ENCODE results near the gene GGT6. TPM values are rescaled to one million over a fixed set of nuclear protein-coding genes. Genes with fewer than 3 reads are reported as not detected.

The GGT6 gene
- total RNA-seq, 1 donor from 2014 or later: 41.6 TPM

DNA sequence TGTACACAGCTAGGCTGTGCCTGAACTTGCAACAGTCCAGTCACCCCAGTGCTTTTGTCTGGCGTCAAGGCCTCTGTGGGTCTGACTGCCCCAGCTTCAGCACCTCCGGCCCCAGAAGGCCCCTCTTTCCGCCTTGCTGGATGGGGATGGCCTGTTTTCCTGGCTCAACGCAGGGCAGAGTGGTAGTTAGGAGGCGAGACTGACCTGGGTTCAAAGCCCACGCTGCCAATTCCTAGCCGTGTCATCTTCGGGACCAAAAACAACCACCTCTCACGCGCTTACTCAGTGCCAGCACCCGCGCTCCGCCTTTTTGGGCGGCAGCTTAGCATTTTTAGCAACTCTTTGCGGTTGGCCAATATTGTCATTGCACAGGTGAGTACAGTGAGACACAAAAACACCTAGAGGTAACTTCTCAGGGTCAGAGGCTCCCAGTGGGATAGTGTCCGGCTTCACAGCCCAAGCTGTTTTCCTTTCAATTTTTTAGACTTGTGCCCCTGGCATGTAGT is 9.8 kb downstream of the GGT6 start:
- no peak for ATAC-seq

DNA sequence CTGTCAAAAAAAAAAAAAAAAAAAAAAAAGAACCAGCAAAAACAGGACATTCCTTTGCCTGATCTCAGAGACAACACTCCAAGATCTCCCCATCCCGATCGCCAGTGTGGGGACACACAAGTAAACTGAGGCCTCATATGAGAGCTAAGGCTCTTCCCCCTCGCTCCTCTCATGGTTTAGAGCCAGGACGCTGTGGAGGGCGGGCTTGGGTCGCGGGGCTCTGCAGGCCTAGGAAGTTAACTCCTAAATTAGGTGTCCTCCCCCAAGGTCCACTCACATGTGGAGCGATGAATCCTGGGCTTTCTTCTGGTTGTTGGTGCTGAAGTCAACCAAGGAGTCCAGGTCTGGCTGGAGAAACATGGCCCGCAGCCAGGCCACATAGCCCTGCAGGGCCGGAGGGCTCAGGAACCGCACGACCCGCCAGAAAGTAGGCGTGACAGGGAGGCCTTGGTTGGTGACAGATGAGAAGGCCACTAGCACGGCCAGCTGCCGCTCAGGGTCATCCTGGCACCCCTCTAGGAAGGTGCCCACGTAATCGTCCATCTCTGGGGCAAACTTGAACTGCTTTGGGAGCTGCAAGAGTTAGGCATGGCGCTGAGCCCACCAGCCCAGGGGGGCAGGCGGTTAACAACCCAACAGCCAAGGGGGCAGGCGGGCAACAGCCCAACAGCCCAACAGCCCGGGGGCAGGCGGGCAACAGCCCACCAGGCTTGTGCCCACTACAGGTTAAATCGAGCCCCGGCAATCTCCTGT is 10.4 kb downstream of the GGT6 start:
- no peak for ATAC-seq

DNA sequence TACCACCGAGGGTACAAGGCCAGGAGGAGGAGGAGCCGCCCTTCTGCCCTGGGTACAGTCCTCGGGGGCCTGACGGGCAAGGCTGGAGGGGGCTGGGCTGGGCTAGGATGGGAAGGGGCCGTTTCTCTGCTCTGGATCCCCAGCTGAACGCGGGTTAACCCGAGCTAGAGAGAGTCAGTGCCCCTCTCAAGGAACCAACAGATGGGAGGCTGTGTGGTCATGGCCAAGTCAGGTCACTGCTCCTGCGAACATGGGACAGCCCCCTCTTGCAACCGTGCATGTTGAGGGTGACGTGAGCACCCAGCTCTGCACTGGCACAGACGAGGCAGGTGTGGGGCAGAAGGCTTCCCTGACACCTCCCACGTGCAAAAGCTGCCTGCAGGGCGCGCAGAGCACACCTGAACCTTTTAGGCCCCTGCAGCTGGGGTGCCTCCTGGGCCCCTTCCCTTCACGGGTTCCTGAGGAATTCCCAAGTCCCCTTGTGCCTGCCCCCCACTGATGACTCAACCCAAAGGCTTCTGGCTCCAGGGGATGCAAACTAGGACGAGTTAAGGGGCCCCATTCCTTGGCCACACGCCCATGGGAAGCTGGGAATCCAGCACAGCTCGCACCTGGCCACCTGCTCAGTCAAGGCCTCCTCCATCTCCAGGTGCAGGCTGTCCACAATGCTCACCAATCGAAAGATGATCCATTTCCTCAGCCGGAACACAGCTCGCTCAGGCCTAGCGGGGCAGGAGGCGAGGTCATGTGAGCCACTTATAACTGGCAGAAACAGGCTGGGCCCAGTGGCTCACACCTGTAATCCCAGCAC is 11.5 kb downstream of the GGT6 start:
- no peak for ATAC-seq

DNA sequence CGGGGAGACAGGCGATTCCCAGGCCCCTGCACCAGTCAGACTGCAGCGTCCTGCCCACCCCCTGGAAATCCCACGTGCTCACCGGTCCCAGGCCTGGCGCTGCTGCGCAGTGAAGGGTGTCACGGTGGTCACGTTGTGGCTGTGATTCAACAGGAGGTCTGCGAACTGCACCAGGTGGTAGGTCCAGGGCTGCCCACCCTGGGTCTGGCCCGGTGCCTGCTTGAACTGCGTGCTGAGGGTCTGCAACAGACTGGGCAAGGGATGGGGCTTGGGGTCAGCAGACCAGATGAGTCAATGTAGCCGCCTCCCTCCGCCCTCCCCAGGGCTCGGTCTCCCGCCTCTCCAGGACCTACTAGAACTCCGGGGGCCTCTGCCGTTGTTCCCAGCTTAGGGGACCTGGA is 12.3 kb downstream of the GGT6 start:
- no peak for ATAC-seq

DNA sequence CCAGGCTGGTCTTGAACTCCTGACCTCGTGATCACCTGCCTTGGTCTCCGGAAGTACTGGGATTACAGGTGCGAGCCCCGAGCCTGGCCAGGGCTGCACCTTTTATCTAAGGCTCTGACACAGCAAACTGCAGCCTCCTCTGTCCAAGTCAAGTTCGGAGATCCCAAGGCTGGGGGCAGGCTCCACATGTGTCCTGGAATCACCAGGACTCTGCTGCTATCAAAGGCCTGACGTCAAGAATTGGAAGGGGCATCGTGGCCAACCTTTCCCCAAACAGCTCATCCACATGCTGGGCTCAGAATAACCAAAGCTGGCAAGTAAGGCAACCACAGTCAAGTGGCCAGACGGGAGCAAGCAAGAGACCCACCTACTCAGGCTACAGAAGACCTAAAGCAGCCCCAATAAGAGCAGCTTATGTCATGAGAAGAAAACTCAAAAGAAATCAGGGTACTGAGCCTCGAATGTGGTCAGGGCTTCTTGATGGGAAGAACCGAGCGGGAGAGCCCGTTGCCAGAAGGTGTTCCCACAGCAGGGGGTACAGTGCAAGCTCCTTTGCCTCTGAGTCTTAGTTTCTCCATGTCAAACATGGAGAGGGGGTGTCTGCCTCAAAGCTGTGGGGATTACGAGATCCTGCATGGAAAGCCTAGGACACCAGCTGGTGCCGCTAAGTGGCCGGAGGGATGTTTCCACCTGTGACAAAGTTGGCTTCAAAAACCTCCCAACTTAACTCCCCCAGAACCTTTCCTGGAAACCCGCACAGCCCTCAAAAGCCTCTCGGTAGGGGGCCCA is 13.1 kb downstream of the GGT6 start:
- ATAC-seq: no peak

DNA sequence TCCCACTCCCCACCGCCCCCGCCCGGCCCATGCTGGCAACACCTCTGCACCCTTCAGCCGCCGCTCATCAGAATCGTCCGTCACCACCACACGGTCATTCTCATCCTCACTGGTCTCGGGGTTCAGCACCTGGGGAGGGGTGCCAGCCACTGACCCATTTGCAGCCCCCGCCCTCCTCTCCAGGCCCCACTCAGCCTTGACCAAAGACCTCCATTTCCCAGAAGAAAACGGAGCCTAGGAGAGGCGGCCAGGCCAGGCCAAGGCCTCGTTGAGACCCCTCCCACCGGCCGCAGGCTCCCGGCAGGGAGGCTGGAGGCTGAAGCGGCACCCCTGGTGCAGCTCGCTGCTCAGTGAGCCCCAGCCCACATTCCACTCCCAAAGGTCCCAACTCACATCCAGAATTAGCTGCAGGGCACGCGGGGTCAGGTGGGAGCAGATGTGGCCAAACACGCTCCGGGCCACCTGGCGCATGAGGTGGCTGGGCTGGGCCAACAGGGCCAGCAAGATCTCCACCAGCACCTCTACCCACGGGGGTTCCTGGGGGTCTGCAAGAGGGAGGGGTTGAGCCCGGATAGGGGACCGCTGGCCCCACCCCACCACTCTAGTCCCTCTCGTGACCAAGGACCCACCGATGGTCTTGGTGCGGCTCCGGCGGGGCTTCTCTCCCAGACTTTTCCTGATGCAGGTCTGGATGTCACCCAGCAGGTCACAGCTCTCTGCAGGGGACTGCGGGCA is 15.0 kb downstream of the GGT6 start:
- no peak for ATAC-seq

DNA sequence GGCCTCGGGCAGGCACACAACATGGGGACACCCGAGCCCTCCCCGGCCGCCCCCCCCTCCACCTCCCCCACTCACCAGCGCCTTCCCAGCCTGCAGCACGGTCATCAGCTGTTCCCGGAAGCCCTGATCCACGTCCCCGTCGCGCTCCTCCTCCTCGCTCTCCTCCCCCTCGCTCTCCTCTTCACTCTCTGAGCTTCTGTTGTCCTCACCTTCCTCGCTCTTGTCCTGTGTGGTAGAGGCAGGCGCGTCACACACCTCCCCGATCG is 15.5 kb downstream of the GGT6 start:
- no peak for ATAC-seq

DNA sequence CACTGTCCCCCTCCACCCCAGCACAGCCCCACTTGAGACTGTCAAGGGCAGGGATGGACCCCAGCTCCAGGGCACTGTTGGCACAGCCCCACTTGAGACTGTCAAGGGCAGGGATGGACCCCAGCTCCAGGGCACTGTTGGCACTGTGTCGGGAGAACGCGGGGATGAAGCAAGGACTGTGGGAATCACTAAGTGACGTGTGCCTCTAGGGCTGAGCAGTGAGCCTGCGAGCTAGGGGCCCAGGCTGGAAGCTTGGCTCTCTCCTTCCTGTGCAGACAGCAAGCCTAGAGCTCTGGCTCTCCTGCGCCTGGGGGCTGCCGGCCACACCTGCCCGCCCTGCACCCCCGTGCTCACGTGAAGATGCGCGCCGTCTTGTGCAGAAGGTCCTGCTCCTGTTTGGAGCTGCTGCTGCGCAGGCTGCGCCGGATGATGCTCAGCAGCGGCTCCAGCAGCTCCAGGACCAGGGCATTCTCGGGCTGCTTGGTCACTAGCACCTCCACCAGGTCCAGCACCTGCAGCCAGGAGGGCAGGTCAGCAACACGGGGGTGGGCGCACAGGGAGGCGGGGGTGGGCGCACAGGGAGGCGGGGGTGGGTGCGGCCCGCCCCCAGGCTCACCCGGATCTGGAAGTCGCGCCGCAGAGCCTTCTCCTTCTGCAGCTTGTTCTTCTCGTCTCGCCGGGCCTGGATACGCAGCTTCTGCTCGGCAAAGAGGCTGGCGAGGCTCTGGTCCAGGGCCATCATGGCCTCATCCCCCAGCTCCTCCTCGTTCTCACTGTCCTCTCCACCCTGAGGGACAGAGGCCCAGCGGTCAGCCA is 16.0 kb downstream of the GGT6 start:
- ATAC-seq: no peak

DNA sequence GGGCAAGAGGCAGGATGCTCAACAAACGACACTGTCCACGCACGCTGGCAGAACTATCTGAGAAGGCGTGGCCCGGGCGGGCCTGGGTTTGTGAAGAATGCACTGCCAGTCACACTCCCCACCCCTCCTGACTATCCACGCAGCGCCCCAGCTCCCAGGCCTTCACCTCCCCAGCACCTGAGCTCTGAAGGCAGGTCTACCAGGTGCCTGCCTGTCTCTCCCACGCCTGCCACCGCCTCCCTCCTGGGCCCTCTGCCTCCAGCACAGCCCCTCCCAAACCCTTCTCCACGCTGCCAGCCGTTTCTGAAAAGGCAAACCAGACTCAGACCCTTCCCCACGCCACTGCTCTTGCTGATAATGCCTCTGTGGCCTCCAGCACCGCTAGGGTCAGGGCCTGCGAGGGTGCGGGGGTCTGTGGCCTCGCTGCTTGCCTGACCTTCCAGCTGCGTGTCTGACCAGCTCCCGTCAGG is 16.8 kb downstream of the GGT6 start:
- peak; percentile 27 for ATAC-seq

DNA sequence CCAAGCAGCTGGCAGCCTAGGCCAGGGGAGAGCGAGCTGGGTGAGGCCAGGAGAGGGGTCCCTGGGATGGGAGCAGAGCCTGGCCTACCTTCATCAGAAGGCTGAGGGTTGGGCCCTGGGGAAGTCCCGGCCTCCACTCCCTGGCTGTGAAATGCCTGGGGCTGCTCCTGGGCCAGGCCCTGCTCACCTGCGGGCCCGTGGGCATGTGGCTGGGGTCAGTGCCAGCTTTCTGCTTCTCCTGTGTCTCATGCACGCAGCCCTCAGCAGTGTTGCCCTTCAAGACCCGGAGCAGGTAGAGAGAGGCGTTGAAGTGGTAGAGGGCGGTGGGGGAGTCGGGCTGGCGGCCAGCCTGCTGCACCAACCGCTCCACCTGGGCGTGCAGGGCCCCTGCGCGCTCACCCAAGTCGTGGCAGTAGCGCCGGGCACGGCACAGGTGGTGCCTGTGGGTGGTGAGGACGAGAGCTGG is 17.6 kb downstream of the GGT6 start:
- ATAC-seq: no peak

DNA sequence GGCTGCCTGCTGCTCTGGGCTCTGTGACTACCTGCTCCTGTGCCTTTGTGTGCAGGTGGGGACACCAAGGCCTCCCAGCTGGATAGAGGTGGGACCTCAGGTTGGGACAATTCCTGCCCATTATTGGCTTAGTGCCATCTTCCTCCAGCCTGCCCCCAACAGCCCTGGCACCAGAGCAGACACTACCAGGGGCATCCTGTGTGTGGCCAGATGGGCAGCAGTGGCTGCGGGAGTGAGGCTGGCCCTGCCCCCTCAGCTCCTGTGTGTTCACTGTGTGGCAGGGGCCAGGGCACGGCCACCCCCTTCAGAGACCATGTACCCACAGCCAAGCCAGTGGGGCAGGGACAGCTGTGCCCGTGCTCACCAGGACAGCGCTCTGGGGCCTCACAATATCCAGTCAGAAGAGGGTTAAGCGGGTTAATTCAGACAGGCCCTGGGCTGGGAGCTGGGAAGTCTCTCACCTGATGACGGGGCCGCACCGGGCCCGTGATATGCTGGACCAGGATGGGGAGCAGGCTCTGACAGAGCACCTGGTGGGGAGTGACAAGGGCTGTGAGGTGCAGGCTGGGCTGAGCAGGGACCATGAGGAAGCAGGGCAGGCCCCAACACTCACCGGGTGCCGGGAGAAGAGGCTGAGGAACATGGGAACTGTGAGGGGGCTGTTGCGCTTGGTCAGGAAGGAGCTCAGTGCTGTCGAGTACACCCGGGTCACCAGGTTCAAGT is 18.2 kb downstream of the GGT6 start:
- no peak for ATAC-seq

DNA sequence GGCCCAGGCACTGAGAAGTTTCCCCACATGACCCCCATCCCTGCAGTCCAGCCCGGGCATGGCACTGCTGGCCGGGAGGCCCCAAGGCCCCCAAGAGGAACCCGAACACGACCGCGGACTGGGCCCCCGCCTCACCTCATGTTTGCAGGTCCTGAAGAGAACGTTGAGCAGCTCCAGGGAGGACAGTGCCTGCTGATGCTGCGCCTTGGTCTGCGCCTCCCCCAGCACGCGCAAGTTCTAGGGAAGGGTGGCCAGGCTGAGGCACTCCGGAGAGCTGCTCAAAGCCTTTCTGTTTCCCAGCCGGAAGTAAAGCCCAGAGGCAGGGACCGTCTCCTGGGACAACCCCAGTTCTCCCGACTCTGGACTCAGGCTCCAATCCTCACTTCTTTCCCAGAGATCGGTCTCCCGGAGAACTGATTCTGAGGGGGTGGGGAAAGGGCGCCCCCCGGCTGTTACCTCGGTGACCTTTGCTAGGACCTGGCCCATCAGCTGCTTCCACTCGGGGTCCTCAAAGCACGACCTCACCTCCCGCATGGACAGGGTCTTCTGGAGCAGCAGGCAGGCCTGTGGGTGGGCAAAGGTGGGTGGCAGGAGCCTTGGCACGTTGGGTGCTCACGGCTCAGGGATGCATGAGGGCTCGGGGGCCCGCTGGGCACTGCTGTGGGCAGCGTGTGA is 18.9 kb downstream of the GGT6 start:
- ATAC-seq: no peak

DNA sequence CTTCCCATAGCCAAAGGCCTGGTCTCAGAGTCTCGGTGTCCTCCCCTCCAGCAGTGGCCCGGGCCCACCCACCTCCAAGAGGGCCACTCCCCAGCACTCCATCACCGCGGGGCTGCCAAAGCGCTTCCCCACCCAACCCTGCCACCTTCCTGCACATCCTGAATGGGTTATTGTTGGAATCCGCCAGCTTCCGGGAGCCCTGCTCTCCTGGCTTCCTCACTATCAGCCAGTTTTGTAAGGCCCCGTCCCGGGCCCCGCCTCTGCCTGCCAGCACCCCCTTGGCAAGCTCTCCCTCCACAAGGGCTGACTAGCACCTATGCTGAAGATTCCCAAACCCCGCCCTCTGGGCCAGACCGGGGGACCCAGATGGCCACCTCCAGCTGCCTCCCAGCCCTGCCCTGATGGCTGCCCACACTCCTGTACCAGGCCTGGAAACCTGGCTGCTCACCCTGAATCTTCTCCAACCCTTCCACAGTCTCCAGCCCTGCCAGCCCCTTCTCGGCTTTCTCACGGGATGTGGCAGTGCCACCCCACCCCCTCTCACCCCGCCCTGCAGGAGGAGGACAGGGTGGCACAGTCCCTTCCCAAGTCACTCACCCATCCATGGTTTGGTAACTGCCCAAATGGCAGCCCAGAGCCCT is 19.6 kb downstream of the GGT6 start:
- no peak for ATAC-seq

DNA sequence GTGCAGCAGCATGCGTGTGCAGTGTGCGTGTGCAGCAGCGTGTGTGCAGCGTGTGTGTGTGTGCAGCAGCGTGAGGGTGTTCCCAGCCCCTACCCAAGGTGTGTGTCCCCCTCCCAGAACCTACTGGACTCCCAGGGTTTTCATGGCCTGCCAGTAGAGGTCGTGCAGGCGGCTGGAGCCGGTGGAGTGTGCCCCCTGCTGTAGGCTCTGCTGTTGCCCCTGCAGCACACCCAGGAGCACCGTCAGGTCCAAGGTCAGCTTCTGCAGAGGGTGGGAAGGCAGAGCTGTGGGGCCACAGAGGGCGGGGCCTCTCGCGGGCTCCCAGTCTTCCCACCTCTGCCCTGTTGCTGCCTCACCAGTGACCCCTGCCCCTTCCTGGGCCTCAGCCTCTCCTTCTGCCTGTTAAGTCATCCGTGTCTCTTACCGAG is 20.1 kb downstream of the GGT6 start:
- ATAC-seq: no peak

DNA sequence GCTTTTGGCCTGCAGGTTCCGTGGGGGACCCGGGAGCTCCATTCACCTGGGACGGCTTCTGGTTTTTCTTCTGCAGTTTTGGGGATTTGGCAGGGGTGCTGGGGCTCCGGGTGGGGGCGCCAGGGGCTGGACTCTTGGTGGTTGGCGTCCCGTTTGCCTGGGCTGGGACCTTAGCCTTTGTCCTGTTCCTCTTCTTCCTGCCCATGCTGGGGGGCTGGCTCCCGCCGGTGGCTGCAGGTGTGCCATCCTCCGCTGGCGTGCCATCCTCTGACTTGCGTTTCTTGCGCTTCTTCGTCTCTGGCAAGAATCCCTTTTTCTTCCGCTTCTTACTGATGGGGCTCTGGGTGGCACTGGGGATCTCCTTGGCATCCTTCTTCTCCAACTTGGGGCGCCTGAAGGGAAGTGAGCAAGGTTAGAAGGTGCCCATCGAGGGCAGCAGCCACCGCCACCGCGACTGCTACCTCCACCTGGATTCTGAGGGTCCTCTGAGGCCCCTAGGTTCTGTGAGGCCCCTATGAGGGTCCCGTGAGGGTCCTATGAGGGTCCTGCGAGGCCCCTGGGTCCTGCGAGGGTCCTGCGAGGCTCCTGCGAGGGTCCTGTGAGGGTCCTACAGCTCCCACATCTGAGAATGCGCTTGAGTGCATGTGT is 20.7 kb downstream of the GGT6 start:
- no peak for ATAC-seq

DNA sequence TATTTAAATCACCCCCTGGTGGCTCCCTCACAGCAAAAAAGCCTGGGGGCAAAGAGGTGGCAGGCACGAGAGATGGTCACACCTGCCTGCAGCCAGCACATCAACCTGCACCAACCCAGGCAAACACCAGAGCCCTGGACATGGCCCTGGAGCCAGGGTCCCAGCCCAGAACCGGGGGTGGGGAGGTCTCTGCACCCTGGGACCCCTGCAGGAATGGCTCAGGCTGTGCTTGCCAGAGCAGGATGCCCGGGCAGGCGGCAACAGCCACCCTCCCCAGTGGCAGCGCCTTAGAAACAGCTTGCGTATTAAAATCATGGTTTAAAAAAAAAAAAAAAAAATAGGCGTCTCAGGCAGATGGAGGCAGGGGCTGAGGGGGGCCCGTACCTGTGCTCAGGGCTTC is 21.4 kb downstream of the GGT6 start:
- no peak for ATAC-seq

DNA sequence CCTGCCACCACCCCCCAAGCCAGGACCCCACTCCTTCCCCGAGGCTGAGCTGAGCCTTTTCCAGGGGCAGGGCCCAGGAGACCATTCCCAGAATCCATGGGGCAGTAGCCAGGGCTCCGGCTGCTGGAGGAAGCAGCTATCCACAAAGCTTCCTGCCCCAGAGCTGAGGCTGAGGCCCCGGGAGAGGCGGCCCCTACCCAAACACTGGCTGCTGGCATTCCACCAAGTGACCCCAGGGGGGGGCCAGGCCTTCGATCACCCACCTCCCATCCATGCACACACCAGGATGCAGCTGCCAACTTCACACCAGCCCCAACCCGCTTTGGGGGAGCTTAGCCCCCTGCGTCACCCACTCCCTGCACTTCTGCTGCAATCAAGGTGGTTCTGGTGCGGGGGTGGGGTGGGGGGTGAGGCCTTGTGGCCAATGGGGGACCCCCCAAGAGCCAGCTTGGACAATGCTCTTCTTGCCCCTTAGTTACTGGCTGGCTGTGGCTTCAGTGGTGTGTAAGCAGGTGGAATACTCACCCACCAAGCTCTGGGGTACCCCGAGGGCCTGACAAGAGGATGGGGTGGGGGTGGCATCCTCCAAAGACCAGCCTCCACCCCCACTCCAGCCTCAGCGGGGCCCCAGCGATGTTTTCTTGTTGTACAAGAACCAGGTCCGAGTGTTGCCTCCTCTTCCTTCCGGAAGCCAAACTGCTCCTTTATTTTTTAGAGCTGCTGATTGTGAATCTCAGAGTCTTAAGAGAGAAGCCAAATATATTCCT is 22.0 kb downstream of the GGT6 start:
- ATAC-seq: no peak

Data from esophagus mucosa (tissue), 1 donor.